K562 (cell line): ENCODE results near the gene KLRC3. TPM values are rescaled to one million over a fixed set of nuclear protein-coding genes. Genes with fewer than 3 reads are reported as not detected.

ENCODE experiments used
- ATAC-seq: fragments of 200-7000 bp; cut with Tn5 transposase; 3 replicates; pipeline ENCODE4 v1.9.1; 2020; ENCODE audit warnings: moderate library complexity
- BruUV-seq: library from RNA; stranded (reverse); fragments of 400-500 nt; replicated peaks from 2 replicates; lab custom pipeline; 2021; lab: Mats Ljungman, UMichigan
- CTCF ChIA-PET: fragments of 300-600 bp; formaldehyde crosslinking; extraction: SDS; loops from one replicate; lab custom pipeline; 2021; ENCODE audit warnings: low intra/inter-chr PET ratio; lab: Yijun Ruan, JAX
- POLR2A ChIA-PET: fragments of 300-600, 350-650 bp; sonication (Branson Sonifier 250); formaldehyde crosslinking; extraction: SDS; loops from one replicate; lab custom pipeline; 2021; ENCODE audit warnings: antibody characterized with exemption, inconsistent platforms; lab: Yijun Ruan, JAX
- DNase-seq, 4 experiments: peaks; one replicate each; pipeline versions ENCODE4 v3.0.0 to v3.0.0-alpha.2; 2011 to 2018; ENCODE audit warnings: low spot score in 3 of 4, mixed read lengths in 3 of 4; ENCODE audit errors: extremely low read depth in 1 of 4
- FAIRE-seq: peaks from 2 replicates; lab custom pipeline; 2011; peaks lifted over from hg19 to GRCh38; lab: Jason Lieb, UNC
- H2AFZ ChIP-seq: 2 replicates; pipeline ENCODE4 v1.6.0; 2011; ENCODE audit warnings: low read depth, low read length, control low read depth, inconsistent platforms
- H3K27ac ChIP-seq: fragments of 200-600 bp; 3 replicates; pipeline ENCODE4 v1.8.0; 2011; ENCODE audit warnings: low read depth, mild to moderate bottlenecking, control low read depth, inconsistent platforms, low read length, moderate library complexity, mixed read lengths; ENCODE audit errors: extremely low read depth
- H3K27me3 ChIP-seq, 2 experiments: fragments of 300-600 bp in 1 of 2; 2 replicates in 1 of 2; 3 replicates in 1 of 2; pipeline versions ENCODE4 v1.6.0 to v1.8.0; 2011; ENCODE audit warnings: inconsistent platforms in 2 of 2, low read length in 2 of 2, mild to moderate bottlenecking in 1 of 2, mixed read lengths in 1 of 2, moderate library complexity in 1 of 2; ENCODE audit not compliant: control insufficient read depth in 2 of 2, insufficient read depth in 2 of 2
- H3K36me3 ChIP-seq: fragments of 300-600 bp; 3 replicates; pipeline ENCODE4 v1.8.0; 2011; ENCODE audit warnings: mild to moderate bottlenecking, low read length, inconsistent platforms; ENCODE audit not compliant: control insufficient read depth, insufficient read depth
- H3K4me1 ChIP-seq, 2 experiments: fragments of 200-600 bp in 1 of 2; replicated peaks in 1 of 2; 2 replicates in 1 of 2; 3 replicates in 1 of 2; pipeline versions ENCODE4 v1.5.1 to v1.8.0; 2011; ENCODE audit warnings: inconsistent platforms in 2 of 2, low read length in 2 of 2, mild to moderate bottlenecking in 1 of 2, mixed read lengths in 1 of 2, moderate library complexity in 1 of 2; ENCODE audit not compliant: control insufficient read depth in 2 of 2, insufficient read depth in 2 of 2
- H3K4me2 ChIP-seq: 2 replicates; pipeline ENCODE4 v1.6.1; 2011; ENCODE audit warnings: low read length, control low read depth, inconsistent platforms, mixed read lengths; ENCODE audit not compliant: insufficient read depth
- H3K4me3 ChIP-seq: fragments of 200-600 bp; sonication (generic), shearing (Covaris generic); 2 replicates; pipeline ENCODE4 v1.5.1; 2016; ENCODE audit warnings: control low read depth, inconsistent platforms
- H3K79me2 ChIP-seq: fragments of 200-600 bp; 3 replicates; pipeline ENCODE4 v1.8.0; 2011; ENCODE audit warnings: low read length, inconsistent platforms; ENCODE audit not compliant: control insufficient read depth, insufficient read depth
- H3K9ac ChIP-seq, 2 experiments: 2 replicates each; pipeline versions ENCODE4 v1.6.0 to v1.6.1; 2011; ENCODE audit warnings: low read depth in 2 of 2, low read length in 2 of 2, control low read depth in 1 of 2, inconsistent platforms in 1 of 2, mild to moderate bottlenecking in 1 of 2, mixed read lengths in 1 of 2; ENCODE audit not compliant: insufficient read depth in 1 of 2
- H3K9me1 ChIP-seq: one replicate; pipeline ENCODE4 v1.6.0; 2011; ENCODE audit warnings: inconsistent platforms, mild to moderate bottlenecking, low read length, moderate library complexity; ENCODE audit not compliant: control insufficient read depth, insufficient read depth
- H3K9me3 ChIP-seq: replicated peaks from 2 replicates; pipeline ENCODE4 v1.5.1; 2011; ENCODE audit warnings: low read depth, low read length, inconsistent platforms; ENCODE audit not compliant: control insufficient read depth, insufficient read depth
- H4K20me1 ChIP-seq: replicated peaks from 2 replicates; pipeline ENCODE4 v1.6.1; 2011; ENCODE audit warnings: low read length, inconsistent platforms, mixed read lengths; ENCODE audit not compliant: control insufficient read depth, insufficient read depth
- ARID2 ChIP-seq: fragments of 450-650 bp; IDR thresholded peaks from 2 replicates; pipeline ENCODE4 v1.6.1; 2017; ENCODE audit warnings: antibody characterized with exemption, mild to moderate bottlenecking
- CBX5 ChIP-seq: IDR thresholded peaks from 2 replicates; pipeline ENCODE4 v1.6.1; 2014; ENCODE audit warnings: low read depth, borderline replicate concordance
- CREM ChIP-seq: IDR thresholded peaks from 2 replicates; pipeline ENCODE4 v1.6.1; 2014; ENCODE audit warnings: antibody characterized with exemption, low read depth
- ETV6 ChIP-seq, 3 experiments: fragments of 150-350 bp in 1 of 3; sonication (generic) in 1 of 3; formaldehyde crosslinking in 1 of 3; IDR thresholded peaks; 2 replicates each; pipeline versions ENCODE4 v1.6.1 to v1.8.0; 2014 to 2022; ENCODE audit warnings: borderline replicate concordance in 2 of 3, low read depth in 2 of 3, antibody characterized with exemption in 1 of 3, low read length in 1 of 3, mild to moderate bottlenecking in 1 of 3, missing genetic modification reagents in 1 of 3
- GABPA ChIP-seq: fragments of 200-800 bp; sonication (Bioruptor generic); conservative IDR thresholded peaks from 2 replicates; pipeline ENCODE4 v1.6.1; 2016; ENCODE audit warnings: low read depth, missing genetic modification characterization, missing compliant biosample characterization
- GTF2F1 ChIP-seq: IDR thresholded peaks from 2 replicates; pipeline ENCODE4 v1.6.1; 2011; ENCODE audit warnings: low read depth, low read length, improper control_type of control experiment
- ID3 ChIP-seq, 2 experiments: fragments of 250-450 bp in 1 of 2; fragments of 450-650 bp in 1 of 2; sonication (Bioruptor Pico) in 1 of 2; IDR thresholded peaks; 2 replicates each; pipeline versions ENCODE4 v1.6.1 to v1.8.0; 2016 to 2021; ENCODE audit warnings: mild to moderate bottlenecking in 2 of 2, moderate library complexity in 2 of 2, missing compliant biosample characterization in 1 of 2, missing genetic modification characterization in 1 of 2
- SRSF7 ChIP-seq: fragments of 200-400 bp; formaldehyde crosslinking; optimal IDR thresholded peaks from 2 replicates; pipeline ENCODE3; 2017; ENCODE audit warnings: mild to moderate bottlenecking, low read depth, low read length
- TCF7L2 ChIP-seq: fragments of 150-350 bp; IDR thresholded peaks from 2 replicates; pipeline ENCODE4 v1.6.1; 2016; ENCODE audit warnings: low read depth, mild to moderate bottlenecking, low read length, moderate library complexity
- ZBED1 ChIP-seq: IDR thresholded peaks from 2 replicates; pipeline ENCODE4 v1.6.1; 2014
- ZNF655 ChIP-seq: fragments of 250-450 bp; sonication (Bioruptor Pico); IDR thresholded peaks from 2 replicates; pipeline ENCODE4 v1.5.0; 2021
- WGBS: fragments of 100-300 bp; shearing (Covaris generic); methylation state at CpG from one replicate; pipeline ENCODE4 v1.1.6; 2016; ENCODE audit warnings: low coverage, mixed read lengths; ENCODE audit not compliant: insufficient coverage; ENCODE audit errors: missing lambda C conversion rate; 5-methylcytosine and 5-hydroxymethylcytosine counted together
- in situ Hi-C: fragments of 300-500 bp; cut with MboI; formaldehyde crosslinking; loops from 4 replicates; pipeline ENCODE4 v1.15.0; 2018; ENCODE audit warnings: inconsistent platforms, mixed read lengths
- intact Hi-C: fragments of 100-400 bp; cut with micrococcal nuclease; formaldehyde crosslinking; loops from 2 replicates; pipeline ENCODE4 v1.14.2; 2022
- polyA plus RNA-seq, 8 experiments: library from polyadenylated mRNA; depleted of rRNA in 4 of 8; stranded (reverse) in 5 of 8; unstranded in 3 of 8; fragments of >200 nt; fragmentation: Nextera tagmentation in 2 of 8; fragmentation: Illumina TruSeq in 1 of 8; extraction: Ambion mirVana in 2 of 8; extraction: Trizol in 1 of 8; gene quantifications; 2 replicates each; pipeline versions ENCODE4 v1.2.1 to v1.2.3, GENCODE V29; 2011 to 2014; ENCODE audit warnings: inconsistent platforms in 1 of 8, missing spikeins in 1 of 8
- total RNA-seq, 7 experiments: library from RNA; depleted of rRNA in 6 of 7; stranded (reverse); fragments of >200 nt in 6 of 7; fragmentation: Illumina TruSeq in 2 of 7; extraction: Trizol in 2 of 7; gene quantifications; 2 replicates each; pipeline versions ENCODE4 v1.2.1 to v1.2.3, GENCODE V29; 2011 to 2021; ENCODE audit warnings: low replicate concordance in 1 of 7
- TF ChIP-seq, protein P1 (sequence below), 2 experiments: fragments of 450-650 bp in 1 of 2; sonication (generic) in 1 of 2; formaldehyde crosslinking in 1 of 2; IDR thresholded peaks in 1 of 2; conservative IDR thresholded peaks in 1 of 2; 2 replicates each; pipeline versions ENCODE4 v1.6.1 to v1.8.1; 2016 to 2023; ENCODE audit warnings: mild to moderate bottlenecking in 2 of 2, moderate library complexity in 2 of 2, inconsistent platforms in 1 of 2, missing genetic modification reagents in 1 of 2
- TF ChIP-seq, protein P2 (sequence below), 2 experiments: IDR thresholded peaks; 2 replicates each; pipeline ENCODE4 v1.6.1; 2011; ENCODE audit warnings: borderline replicate concordance in 1 of 2, control low read depth in 1 of 2, low read depth in 1 of 2, low read length in 1 of 2, mild to moderate bottlenecking in 1 of 2, mixed read lengths in 1 of 2, moderate library complexity in 1 of 2; ENCODE audit not compliant: insufficient read depth in 1 of 2, insufficient read length in 1 of 2, poor library complexity in 1 of 2, severe bottlenecking in 1 of 2; ENCODE audit errors: extremely low read depth in 1 of 2
- TF ChIP-seq, protein P3 (sequence below): fragments of 250-450 bp; sonication (Bioruptor Pico); IDR thresholded peaks from 2 replicates; pipeline ENCODE4 v1.5.0; 2021

Gene KLRC3
- total and polyA plus RNA-seq, 9 of the 15 experiments (the other 6 are each of a cell fraction or from before 2014, with no cell fraction given) = 0.09 to 0.32 (median 0.18) TPM; not detected in 5

DNA sequence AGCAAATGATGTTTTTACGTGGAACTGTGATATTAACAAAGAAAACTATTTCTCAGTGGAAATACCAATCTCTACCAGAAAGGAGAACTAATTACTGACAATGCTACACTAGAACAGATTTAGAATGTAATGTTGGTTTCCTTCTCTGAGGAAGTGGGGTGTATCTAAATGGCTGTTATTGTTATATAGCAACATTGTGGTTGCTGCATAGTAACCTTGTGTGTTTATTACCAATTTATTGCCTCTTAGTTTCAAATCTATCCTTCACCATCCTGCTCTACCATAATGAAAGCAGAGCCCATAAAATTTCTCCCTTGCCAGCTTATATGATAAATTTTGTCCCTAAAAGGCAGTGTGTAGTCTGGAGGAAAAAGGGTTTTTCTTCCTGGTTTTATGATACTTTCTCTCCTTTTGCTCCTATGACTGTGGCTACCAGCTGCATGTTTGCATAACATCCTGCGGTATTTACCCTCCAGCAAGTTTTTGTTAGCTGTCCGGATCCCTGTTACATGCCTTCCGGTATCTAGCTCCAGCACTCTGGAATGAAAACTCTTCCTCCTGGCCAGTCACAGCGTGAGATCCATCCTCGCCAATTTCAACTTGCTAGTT, 24.9 kb downstream of the KLRC3 start:
- no TSS peak for BruUV-seq
- FAIRE-seq (no peak), DNase-seq (no peak)
- H3K4me3 ChIP-seq = no peak overlapping the region
- WGBS = 50% methylated on average over 6 of the region's 6 CpGs
- H3K4me2 ChIP-seq = no peak overlapping the region
- no peaks in the 10 kb centered on the region for H3K4me1 ChIP-seq
- H3K27me3 ChIP-seq = no peaks in the 10 kb centered on the region
- intact Hi-C loops = no loop called here
- H2AFZ ChIP-seq = no peak overlapping the region
- no peaks in the 10 kb centered on the region for H3K79me2 ChIP-seq
- H3K9ac ChIP-seq = no peak overlapping the region
- no peak for TF ChIP-seq CREM
- no peak for TF ChIP-seq ARID2
- TF ChIP-seq ZBED1 = no peak
- TF ChIP-seq, protein P1, sequence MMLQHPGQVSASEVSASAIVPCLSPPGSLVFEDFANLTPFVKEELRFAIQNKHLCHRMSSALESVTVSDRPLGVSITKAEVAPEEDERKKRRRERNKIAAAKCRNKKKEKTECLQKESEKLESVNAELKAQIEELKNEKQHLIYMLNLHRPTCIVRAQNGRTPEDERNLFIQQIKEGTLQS (IDR thresholded peaks at IDR 0.05) = no peak
- TF ChIP-seq, protein P1 (CRISPR knock-in tag; conservative IDR thresholded peaks at IDR 0.05) = no peak
- TF ChIP-seq GABPA (tag) = no peak
- TF ChIP-seq, protein P2, sequence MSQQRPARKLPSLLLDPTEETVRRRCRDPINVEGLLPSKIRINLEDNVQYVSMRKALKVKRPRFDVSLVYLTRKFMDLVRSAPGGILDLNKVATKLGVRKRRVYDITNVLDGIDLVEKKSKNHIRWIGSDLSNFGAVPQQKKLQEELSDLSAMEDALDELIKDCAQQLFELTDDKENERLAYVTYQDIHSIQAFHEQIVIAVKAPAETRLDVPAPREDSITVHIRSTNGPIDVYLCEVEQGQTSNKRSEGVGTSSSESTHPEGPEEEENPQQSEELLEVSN (IDR thresholded peaks at IDR 0.05; ENCODE audit: borderline replicate concordance in 1 of 2, extremely low read depth in 1 of 2, insufficient read depth in 1 of 2, insufficient read length in 1 of 2, low read depth in 1 of 2, low read length in 1 of 2, poor library complexity in 1 of 2, severe bottlenecking in 1 of 2) = no peak
- no peak for TF ChIP-seq ETV6 (IDR thresholded peaks at IDR 0.05; ENCODE audit: borderline replicate concordance in 1 of 2, low read depth in 2 of 2, low read length in 1 of 2)
- no peak for TF ChIP-seq ETV6 (CRISPR knock-in tag; IDR thresholded peaks at IDR 0.05; ENCODE audit: borderline replicate concordance)
- no peak for TF ChIP-seq GTF2F1
- TF ChIP-seq ID3 (CRISPR knock-in tag; IDR thresholded peaks at IDR 0.05) = no peak
- no peak for TF ChIP-seq ID3 (tag; IDR thresholded peaks at IDR 0.05)
- no peak for TF ChIP-seq SRSF7
- no peak for TF ChIP-seq TCF7L2
- TF ChIP-seq, protein P3, sequence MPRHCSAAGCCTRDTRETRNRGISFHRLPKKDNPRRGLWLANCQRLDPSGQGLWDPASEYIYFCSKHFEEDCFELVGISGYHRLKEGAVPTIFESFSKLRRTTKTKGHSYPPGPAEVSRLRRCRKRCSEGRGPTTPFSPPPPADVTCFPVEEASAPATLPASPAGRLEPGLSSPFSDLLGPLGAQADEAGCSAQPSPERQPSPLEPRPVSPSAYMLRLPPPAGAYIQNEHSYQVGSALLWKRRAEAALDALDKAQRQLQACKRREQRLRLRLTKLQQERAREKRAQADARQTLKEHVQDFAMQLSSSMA (CRISPR knock-in tag) = no peak
- TF ChIP-seq ZNF655 (CRISPR knock-in tag) = no peak
- no peak for TF ChIP-seq CBX5
- TF ChIP-seq, all 486 proteins: peak for 0
- Histone ChIP-seq H3K9me1 (no peaks in the 10 kb centered on the region), H4K20me1 (no peaks in the 10 kb centered on the region), H3K27ac (no peak overlapping the region), H3K36me3 (no peaks in the 10 kb centered on the region), H3K9me3 (no peaks in the 10 kb centered on the region)
- ChIA-PET POLR2A (interaction anchor here (0.6 to 1.4 kb wide), 2 partner anchors 13 to 30 kb away, joined by 3 to 4 read pairs; no protein-coding TSS in a partner anchor), CTCF (no interaction called here)
- no peak for ATAC-seq
- in situ Hi-C loops = no loop called here
